Astrocyte (in vitro differentiated cells and primary cell): ENCODE measurements around the gene USP34. TPM values are rescaled to one million over a fixed set of nuclear protein-coding genes. Genes with fewer than 3 reads are reported as not detected.
A peak's percentile ranks its signal among the peaks of the same experiment; 100 is the strongest.

Experiments used
- DNase-seq: peaks from one replicate; pipeline ENCODE4 v3.0.0-alpha.2; 2010; ENCODE audit warnings: low read depth
- FAIRE-seq: peaks from 2 replicates; lab custom pipeline; 2011; peaks lifted over from hg19 to GRCh38; lab: Jason Lieb, UNC
- H2AFZ ChIP-seq: 2 replicates; pipeline ENCODE4 v1.6.0; 2012; ENCODE audit warnings: low read depth, low read length, inconsistent platforms
- H3K27ac ChIP-seq: 2 replicates; pipeline ENCODE4 v1.5.1; 2011; ENCODE audit warnings: low read depth, low read length, inconsistent platforms
- H3K27me3 ChIP-seq: 2 replicates; pipeline ENCODE4 v1.6.0; 2011; ENCODE audit warnings: low read length, inconsistent platforms; ENCODE audit not compliant: insufficient read depth
- H3K36me3 ChIP-seq: 2 replicates; pipeline ENCODE4 v1.5.1; 2011; ENCODE audit warnings: low read length, inconsistent platforms; ENCODE audit not compliant: insufficient read depth
- H3K4me1 ChIP-seq: 2 replicates; pipeline ENCODE4 v1.5.1; 2011; ENCODE audit warnings: low read length, inconsistent platforms; ENCODE audit not compliant: insufficient read depth
- H3K4me2 ChIP-seq: 2 replicates; pipeline ENCODE4 v1.6.0; 2012; ENCODE audit warnings: low read length, inconsistent platforms
- H3K4me3 ChIP-seq: 2 replicates; pipeline ENCODE4 v1.5.1; 2011; ENCODE audit warnings: low read depth, mild to moderate bottlenecking, low read length, inconsistent platforms; ENCODE audit not compliant: insufficient read depth
- H3K79me2 ChIP-seq: 2 replicates; pipeline ENCODE4 v1.6.0; 2012; ENCODE audit warnings: mild to moderate bottlenecking, low read length, inconsistent platforms; ENCODE audit not compliant: insufficient read depth
- H3K9ac ChIP-seq: 2 replicates; pipeline ENCODE4 v1.6.0; 2012; ENCODE audit warnings: mild to moderate bottlenecking, low read length, inconsistent platforms
- H3K9me3 ChIP-seq: 2 replicates; pipeline ENCODE4 v1.5.1; 2012; ENCODE audit warnings: low read depth, mild to moderate bottlenecking, low read length, inconsistent platforms; ENCODE audit not compliant: insufficient read depth
- H4K20me1 ChIP-seq: 2 replicates; pipeline ENCODE4 v1.6.0; 2012; ENCODE audit warnings: low read length, inconsistent platforms; ENCODE audit not compliant: insufficient read depth
- H3K27ac Mint-ChIP-seq: one replicate; pipeline ENCODE4 v1.8.0; 2021; ENCODE audit warnings: mild to moderate bottlenecking, mixed read lengths; ENCODE audit not compliant: unreplicated experiment
- H3K27me3 Mint-ChIP-seq: one replicate; pipeline ENCODE4 v1.8.0; 2021; ENCODE audit warnings: low read depth, mixed read lengths; ENCODE audit not compliant: unreplicated experiment
- H3K36me3 Mint-ChIP-seq: one replicate; pipeline ENCODE4 v1.8.0; 2021; ENCODE audit warnings: low read depth, mixed read lengths; ENCODE audit not compliant: unreplicated experiment
- H3K4me1 Mint-ChIP-seq: one replicate; pipeline ENCODE4 v1.8.0; 2021; ENCODE audit warnings: low read depth, mixed read lengths; ENCODE audit not compliant: unreplicated experiment
- H3K4me3 Mint-ChIP-seq: one replicate; pipeline ENCODE4 v1.8.0; 2021; ENCODE audit warnings: mild to moderate bottlenecking, moderate library complexity, mixed read lengths; ENCODE audit not compliant: unreplicated experiment
- H3K9me3 Mint-ChIP-seq: one replicate; pipeline ENCODE4 v1.8.0; 2021; ENCODE audit warnings: mild to moderate bottlenecking, mixed read lengths; ENCODE audit not compliant: unreplicated experiment
- CTCF ChIP-seq: IDR thresholded peaks from 2 replicates; pipeline ENCODE4 v1.5.1; 2011; ENCODE audit warnings: low read depth, mild to moderate bottlenecking, inconsistent platforms, low read length, moderate library complexity; ENCODE audit not compliant: insufficient read depth
- EZH2 ChIP-seq: IDR thresholded peaks from 2 replicates; pipeline ENCODE4 v1.6.1; 2012; ENCODE audit warnings: mild to moderate bottlenecking, low read length, inconsistent platforms; ENCODE audit not compliant: insufficient read depth
- total RNA-seq: library from RNA; stranded (reverse); gene quantifications from 2 replicates; pipeline ENCODE4 v1.2.1, GENCODE V29; 2021

The USP34 gene
- total RNA-seq, 1 donor from 2014 or later: 99.9 TPM

DNA sequence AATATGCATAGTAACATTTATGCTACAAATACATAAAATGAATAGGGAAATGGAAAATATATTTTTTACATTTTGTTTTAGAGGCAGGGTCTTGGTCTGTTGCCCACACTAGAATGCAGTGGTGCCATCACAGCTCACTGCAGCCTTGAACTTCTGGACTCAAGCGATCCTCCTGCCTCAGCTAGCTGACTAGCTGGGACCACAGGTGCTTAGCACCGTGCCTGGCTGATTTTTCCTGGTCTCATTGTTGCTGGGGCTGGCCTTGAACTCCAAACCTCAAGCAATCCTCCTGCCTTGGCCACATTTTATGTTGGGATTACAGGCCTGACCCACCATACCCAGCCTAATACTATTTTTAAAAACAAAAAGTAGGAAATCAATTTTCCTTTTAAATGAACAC lies 34.1 kb upstream of the USP34 start:
- Histone ChIP-seq H3K27ac (no peak overlapping the region), H3K4me3 (no peak overlapping the region), H2AFZ (no peak overlapping the region), H4K20me1 (peaks cover 59% of the 10 kb centered on the region), H3K79me2 (peaks cover 89% of the 10 kb centered on the region), H3K9ac (no peak overlapping the region), H3K4me1 (no peaks in the 10 kb centered on the region), H3K4me2 (no peak overlapping the region), H3K36me3 (peaks cover 20% of the 10 kb centered on the region), H3K9me3 (no peaks in the 10 kb centered on the region), H3K27me3 (no peaks in the 10 kb centered on the region)
- DNase-seq (no peak), FAIRE-seq (no peak)
- TF ChIP-seq CTCF (no peak), EZH2 (no peak)
- Mint-ChIP-seq H3K4me3 (no peak overlapping the region), H3K9me3 (no peaks in the 10 kb centered on the region), H3K4me1 (no peaks in the 10 kb centered on the region), H3K27me3 (no peaks in the 10 kb centered on the region), H3K36me3 (peaks cover 1% of the 10 kb centered on the region), H3K27ac (no peak overlapping the region)

- Histone ChIP-seq H3K27me3 (no peaks in the 10 kb centered on the region), H3K79me2 (peaks cover 49% of the 10 kb centered on the region), H4K20me1 (peaks cover 19% of the 10 kb centered on the region), H3K4me1 (no peaks in the 10 kb centered on the region), H3K9me3 (no peaks in the 10 kb centered on the region), H3K27ac (no peak overlapping the region), H3K36me3 (peaks cover 57% of the 10 kb centered on the region), H2AFZ (no peak overlapping the region), H3K4me2 (no peak overlapping the region), H3K9ac (no peak overlapping the region), H3K4me3 (no peak overlapping the region)
- TF ChIP-seq EZH2 (no peak), CTCF (no peak)
- H3K27ac Mint-ChIP-seq: no peak overlapping the region
- H3K27me3 Mint-ChIP-seq: no peaks in the 10 kb centered on the region
- no peaks in the 10 kb centered on the region for H3K9me3 Mint-ChIP-seq
- H3K4me1 Mint-ChIP-seq: peaks cover 1% of the 10 kb centered on the region
- H3K36me3 Mint-ChIP-seq: peaks cover 5% of the 10 kb centered on the region
- FAIRE-seq (no peak), DNase-seq (no peak)
- H3K4me3 Mint-ChIP-seq: no peak overlapping the region
Measured at GRCh38 chr2:61499060-61499459, 28.2 kb upstream of the USP34 start.

DNA sequence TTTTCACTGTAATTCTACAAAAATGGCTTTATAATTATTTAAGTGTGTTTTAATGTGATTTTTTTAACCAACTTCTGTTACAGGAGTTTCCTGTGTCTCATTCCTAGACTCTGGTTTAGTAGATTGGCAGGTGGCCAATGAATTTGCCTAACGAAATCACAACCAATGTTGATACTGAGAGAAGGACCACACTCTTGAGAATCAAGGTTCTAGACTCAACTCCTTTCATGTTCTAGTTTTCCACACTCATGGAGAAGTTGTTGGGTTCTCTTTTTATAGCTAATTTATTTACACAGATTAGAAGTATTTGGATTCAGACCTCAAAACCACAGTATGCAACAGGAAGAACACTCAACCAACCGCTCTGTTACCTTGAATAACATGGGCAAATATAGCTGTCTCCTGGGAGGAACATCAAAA lies 22.6 kb upstream of the USP34 start:
- H3K27ac ChIP-seq: no peak overlapping the region
- H3K79me2 ChIP-seq: peaks cover 38% of the 10 kb centered on the region
- peaks cover 21% of the 10 kb centered on the region for H4K20me1 ChIP-seq
- no peaks in the 10 kb centered on the region for H3K9me3 Mint-ChIP-seq
- DNase-seq (peak; percentile 59), FAIRE-seq (no peak)
- H3K27ac Mint-ChIP-seq: peak overlapping the region; percentile 35
- TF ChIP-seq CTCF: no peak
- no peak for TF ChIP-seq EZH2
- H3K9me3 ChIP-seq: no peaks in the 10 kb centered on the region
- H3K9ac ChIP-seq: no peak overlapping the region
- no peak overlapping the region for H3K4me3 Mint-ChIP-seq
- peaks cover 66% of the 10 kb centered on the region for H3K36me3 ChIP-seq
- no peak overlapping the region for H3K4me3 ChIP-seq
- H3K36me3 Mint-ChIP-seq: peaks cover 16% of the 10 kb centered on the region
- H3K4me1 ChIP-seq: no peaks in the 10 kb centered on the region
- H3K4me1 Mint-ChIP-seq: peaks cover 6% of the 10 kb centered on the region
- H3K27me3 Mint-ChIP-seq: no peaks in the 10 kb centered on the region
- no peak overlapping the region for H3K4me2 ChIP-seq
- no peak overlapping the region for H2AFZ ChIP-seq
- no peaks in the 10 kb centered on the region for H3K27me3 ChIP-seq
